ENCODE data around the gene IDH2.

IDH2 gene

GRCh38 chr15:90138071-90138833, 36.0 kb upstream of the IDH2 start:
- Histone ChIP-seq H3K4me2 (ENCODE audit: low read length) (peak overlapping the region; percentile 61), H3K9ac (no peak overlapping the region), H3K79me2 (no peaks in the 10 kb centered on the region), H3K27ac (peak overlapping the region; percentile 22), H3K27me3 (ENCODE audit: control insufficient read depth, insufficient read depth, low read length) (no peaks in the 10 kb centered on the region), H3K36me3 (ENCODE audit: control insufficient read depth, insufficient read depth, low read length) (no peaks in the 10 kb centered on the region), H3K4me3 (ENCODE audit: low read depth, low read length) (no peak overlapping the region), H3K4me1 (peaks cover 2% of the 10 kb centered on the region), H3K9me3 (ENCODE audit: control insufficient read depth, low read length) (no peaks in the 10 kb centered on the region), H2AFZ (peak overlapping the region; percentile 72)
- TF ChIP-seq, protein P1, sequence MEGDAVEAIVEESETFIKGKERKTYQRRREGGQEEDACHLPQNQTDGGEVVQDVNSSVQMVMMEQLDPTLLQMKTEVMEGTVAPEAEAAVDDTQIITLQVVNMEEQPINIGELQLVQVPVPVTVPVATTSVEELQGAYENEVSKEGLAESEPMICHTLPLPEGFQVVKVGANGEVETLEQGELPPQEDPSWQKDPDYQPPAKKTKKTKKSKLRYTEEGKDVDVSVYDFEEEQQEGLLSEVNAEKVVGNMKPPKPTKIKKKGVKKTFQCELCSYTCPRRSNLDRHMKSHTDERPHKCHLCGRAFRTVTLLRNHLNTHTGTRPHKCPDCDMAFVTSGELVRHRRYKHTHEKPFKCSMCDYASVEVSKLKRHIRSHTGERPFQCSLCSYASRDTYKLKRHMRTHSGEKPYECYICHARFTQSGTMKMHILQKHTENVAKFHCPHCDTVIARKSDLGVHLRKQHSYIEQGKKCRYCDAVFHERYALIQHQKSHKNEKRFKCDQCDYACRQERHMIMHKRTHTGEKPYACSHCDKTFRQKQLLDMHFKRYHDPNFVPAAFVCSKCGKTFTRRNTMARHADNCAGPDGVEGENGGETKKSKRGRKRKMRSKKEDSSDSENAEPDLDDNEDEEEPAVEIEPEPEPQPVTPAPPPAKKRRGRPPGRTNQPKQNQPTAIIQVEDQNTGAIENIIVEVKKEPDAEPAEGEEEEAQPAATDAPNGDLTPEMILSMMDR (IDR thresholded peaks at IDR 0.05) = no peak

- H3K4me1 ChIP-seq = no peaks in the 10 kb centered on the region
- no peak overlapping the region for H3K9ac ChIP-seq
- TF ChIP-seq, protein P1 (IDR thresholded peaks at IDR 0.05) = no peak
- no peak overlapping the region for H3K4me3 ChIP-seq (ENCODE audit: low read depth, low read length)
- no peaks in the 10 kb centered on the region for H3K36me3 ChIP-seq (ENCODE audit: control insufficient read depth, insufficient read depth, low read length)
- no peak overlapping the region for H3K27ac ChIP-seq
- H3K27me3 ChIP-seq (ENCODE audit: control insufficient read depth, insufficient read depth, low read length) = no peaks in the 10 kb centered on the region
- H3K4me2 ChIP-seq (ENCODE audit: low read length) = no peak overlapping the region
- no peaks in the 10 kb centered on the region for H3K79me2 ChIP-seq
- H3K9me3 ChIP-seq (ENCODE audit: control insufficient read depth, low read length) = no peaks in the 10 kb centered on the region
- no peak overlapping the region for H2AFZ ChIP-seq
These were observed 30.2 kb upstream of the IDH2 start for GRCh38 chr15:90132437-90132836.

DNA sequence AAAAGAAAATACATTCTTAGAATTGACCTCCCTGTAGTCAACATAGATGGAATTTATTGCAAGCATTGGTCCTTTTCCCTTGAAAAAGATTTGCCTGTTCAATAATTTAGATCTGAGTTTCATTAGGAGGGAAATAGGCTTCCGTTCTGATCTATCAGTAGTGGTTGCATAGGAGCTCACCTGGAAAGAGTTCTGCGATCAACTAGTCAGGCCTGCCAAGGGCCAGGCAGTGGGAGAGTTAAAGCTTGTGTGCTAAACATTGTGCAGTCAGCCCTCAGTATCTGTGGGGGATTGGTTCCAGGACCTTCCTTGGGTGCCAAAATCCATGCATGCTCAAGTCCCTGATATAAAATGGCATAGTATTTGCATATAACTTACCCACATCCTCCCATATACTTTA, 29.6 kb upstream of the IDH2 start:
- no peak overlapping the region for H3K9ac ChIP-seq
- no peaks in the 10 kb centered on the region for H3K27me3 ChIP-seq (ENCODE audit: control insufficient read depth, insufficient read depth, low read length)
- no peak overlapping the region for H3K4me2 ChIP-seq (ENCODE audit: low read length)
- TF ChIP-seq, protein P1 (IDR thresholded peaks at IDR 0.05) = no peak
- H3K4me1 ChIP-seq = peaks cover 1% of the 10 kb centered on the region
- no peak overlapping the region for H2AFZ ChIP-seq
- no peak overlapping the region for H3K4me3 ChIP-seq (ENCODE audit: low read depth, low read length)
- no peaks in the 10 kb centered on the region for H3K9me3 ChIP-seq (ENCODE audit: control insufficient read depth, low read length)
- no peaks in the 10 kb centered on the region for H3K79me2 ChIP-seq
- H3K36me3 ChIP-seq (ENCODE audit: control insufficient read depth, insufficient read depth, low read length) = no peaks in the 10 kb centered on the region
- H3K27ac ChIP-seq = no peak overlapping the region

DNA sequence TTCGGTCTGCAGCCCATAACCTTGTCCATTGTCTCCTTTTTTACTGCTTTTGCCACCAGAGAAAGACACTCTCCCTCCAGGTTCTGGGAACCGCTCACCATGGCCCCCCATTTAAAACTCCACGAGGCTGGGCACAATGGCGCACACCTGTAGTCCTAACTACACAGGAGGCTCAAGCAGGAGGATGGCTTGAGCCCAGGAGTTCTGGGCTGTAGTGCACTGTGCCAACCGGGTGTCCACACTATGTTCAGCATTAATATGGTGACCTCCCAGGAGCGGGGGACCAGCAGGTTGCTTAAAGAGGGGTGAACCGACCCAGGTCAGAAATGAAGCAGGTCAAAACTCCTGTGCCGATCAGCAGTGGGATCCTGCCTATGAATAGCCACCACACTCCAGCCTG, 28.0 kb upstream of the IDH2 start:
- no peaks in the 10 kb centered on the region for H3K27me3 ChIP-seq (ENCODE audit: control insufficient read depth, insufficient read depth, low read length)
- no peak overlapping the region for H3K27ac ChIP-seq
- H3K79me2 ChIP-seq = no peaks in the 10 kb centered on the region
- H3K4me2 ChIP-seq (ENCODE audit: low read length) = no peak overlapping the region
- TF ChIP-seq, protein P1 (IDR thresholded peaks at IDR 0.05) = no peak
- H2AFZ ChIP-seq = no peak overlapping the region
- H3K4me3 ChIP-seq (ENCODE audit: low read depth, low read length) = no peak overlapping the region
- H3K36me3 ChIP-seq (ENCODE audit: control insufficient read depth, insufficient read depth, low read length) = no peaks in the 10 kb centered on the region
- no peaks in the 10 kb centered on the region for H3K9me3 ChIP-seq (ENCODE audit: control insufficient read depth, low read length)
- H3K9ac ChIP-seq = no peak overlapping the region
- H3K4me1 ChIP-seq = peaks cover 4% of the 10 kb centered on the region

Data from parathyroid adenoma (tissue), 2 donors.